Stimulated activated memory B cell treated with anti-CD40 and anti-IgM and Interleukin-4, amounts not matched to agents 10 μg/mL and 1 μg/mL and 100 μg/mL, for 72 hours (primary cell): ENCODE results near the gene FOLR1.

Source experiments
- ATAC-seq: fragments of 150-1000 bp; cut with Tn5 transposase; 2 replicates; pipeline ENCODE4 v1.10.0; 2021
- H3K27ac Mint-ChIP-seq: one replicate; pipeline ENCODE4 v1.8.0; 2022; ENCODE audit warnings: mild to moderate bottlenecking, mixed read lengths
- H3K27me3 Mint-ChIP-seq: one replicate; pipeline ENCODE4 v1.8.0; 2022; ENCODE audit warnings: mixed read lengths
- H3K36me3 Mint-ChIP-seq: one replicate; pipeline ENCODE4 v1.8.0; 2022; ENCODE audit warnings: mixed read lengths
- H3K4me1 Mint-ChIP-seq: one replicate; pipeline ENCODE4 v1.8.0; 2022; ENCODE audit warnings: mixed read lengths
- H3K4me3 Mint-ChIP-seq: one replicate; pipeline ENCODE4 v1.8.0; 2022; ENCODE audit warnings: mild to moderate bottlenecking, moderate library complexity, mixed read lengths
- H3K9me3 Mint-ChIP-seq: one replicate; pipeline ENCODE4 v1.8.0; 2022; ENCODE audit warnings: mixed read lengths

Gene FOLR1

GRCh38 chr11:72234920-72235319 lies 43.0 kb downstream of the FOLR1 start:
- H3K4me3 Mint-ChIP-seq: no peak overlapping the region

DNA sequence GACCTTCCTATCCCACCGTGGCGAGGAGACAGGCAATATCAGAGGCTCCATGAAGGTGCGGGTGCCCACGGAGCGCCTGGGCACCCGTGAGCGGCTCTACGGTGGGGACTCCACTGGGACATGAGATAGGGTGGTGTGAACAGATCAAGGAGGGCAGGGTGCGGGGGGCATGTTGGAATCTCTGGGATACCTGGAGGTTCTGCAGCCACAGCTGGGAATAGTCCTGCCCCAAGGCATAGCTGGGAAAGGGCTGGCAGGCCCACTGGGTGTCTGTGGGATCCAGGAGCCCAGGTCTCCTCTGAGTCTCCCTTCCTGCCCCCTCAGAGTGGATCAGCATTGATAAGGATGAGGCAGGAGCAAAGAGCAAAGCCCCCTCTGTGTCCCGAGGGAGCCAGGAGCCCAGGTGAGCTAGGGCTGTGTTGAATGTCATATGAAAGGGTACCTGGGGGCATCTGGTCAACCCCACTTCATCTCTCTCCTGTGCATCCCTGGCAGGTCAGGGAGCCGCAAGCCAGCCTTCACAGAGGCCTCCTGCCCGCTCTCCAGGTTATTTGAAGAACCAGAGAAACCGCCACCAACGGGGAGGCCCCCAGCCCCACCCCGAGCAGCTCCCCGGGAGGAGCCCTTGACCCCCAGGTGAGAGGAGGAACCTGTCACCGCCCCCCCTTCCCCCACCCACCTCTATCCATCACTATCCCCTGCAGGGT lies 43.6 kb downstream of the FOLR1 start:
- peaks cover 42% of the 10 kb centered on the region for H3K4me1 Mint-ChIP-seq
- H3K4me3 Mint-ChIP-seq: no peak overlapping the region
- peaks cover 14% of the 10 kb centered on the region for H3K27me3 Mint-ChIP-seq
- peaks cover 40% of the 10 kb centered on the region for H3K36me3 Mint-ChIP-seq
- no peaks in the 10 kb centered on the region for H3K9me3 Mint-ChIP-seq
- no peak overlapping the region for H3K27ac Mint-ChIP-seq
- no peak for ATAC-seq

More at GRCh38 chr11:72234920-72235319, 43.0 kb downstream of the FOLR1 start:
- no peaks in the 10 kb centered on the region for H3K9me3 Mint-ChIP-seq
- peaks cover 8% of the 10 kb centered on the region for H3K27me3 Mint-ChIP-seq
- H3K36me3 Mint-ChIP-seq: peaks cover 40% of the 10 kb centered on the region
- ATAC-seq: no peak
- H3K27ac Mint-ChIP-seq: peak overlapping the region; percentile 12
- peaks cover 37% of the 10 kb centered on the region for H3K4me1 Mint-ChIP-seq

DNA sequence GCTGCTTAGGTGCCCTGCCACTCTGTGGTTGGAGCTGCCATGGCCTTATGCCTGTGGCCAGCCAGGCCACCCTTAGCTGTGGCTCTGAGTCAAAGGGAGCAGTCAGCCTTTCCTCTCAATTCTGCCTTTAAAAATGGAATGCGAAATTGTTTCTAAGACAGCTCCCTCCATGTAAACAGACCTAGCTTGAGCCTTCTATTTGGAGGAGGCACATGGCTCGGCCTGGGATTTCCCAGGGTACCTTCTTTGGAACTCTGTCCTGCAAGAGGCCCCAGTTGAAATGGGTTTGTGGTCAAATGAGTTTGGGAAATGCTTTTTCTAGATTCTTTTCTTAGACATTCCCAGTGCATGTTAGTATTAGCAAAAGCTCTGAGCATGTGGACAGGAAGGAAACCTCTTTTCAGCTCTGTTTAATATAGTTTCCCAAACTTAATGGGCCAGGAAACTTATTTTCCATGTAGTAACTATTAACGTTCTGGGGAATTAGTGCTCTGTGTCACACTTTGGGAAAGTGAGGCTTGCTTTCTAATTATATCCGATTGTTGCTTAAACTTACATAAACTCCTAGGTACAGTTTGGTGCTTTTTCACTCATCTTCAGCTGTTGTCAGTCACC lies 44.2 kb downstream of the FOLR1 start:
- Mint-ChIP-seq H3K4me3 (no peak overlapping the region), H3K27ac (no peak overlapping the region)
- no peak for ATAC-seq

GRCh38 chr11:72236774-72237111 lies 44.8 kb downstream of the FOLR1 start:
- no peak for ATAC-seq
- Mint-ChIP-seq H3K4me1 (peaks cover 54% of the 10 kb centered on the region), H3K27ac (no peak overlapping the region), H3K27me3 (peaks cover 26% of the 10 kb centered on the region), H3K4me3 (no peak overlapping the region), H3K36me3 (peaks cover 34% of the 10 kb centered on the region), H3K9me3 (no peaks in the 10 kb centered on the region)

More for the DNA sequence above, 44.2 kb downstream of the FOLR1 start:
- Mint-ChIP-seq H3K27me3 (peaks cover 21% of the 10 kb centered on the region), H3K9me3 (no peaks in the 10 kb centered on the region), H3K36me3 (peaks cover 36% of the 10 kb centered on the region), H3K4me1 (peaks cover 49% of the 10 kb centered on the region)

- Mint-ChIP-seq H3K4me3 (no peak overlapping the region), H3K4me1 (peaks cover 58% of the 10 kb centered on the region), H3K27ac (no peak overlapping the region), H3K36me3 (peaks cover 31% of the 10 kb centered on the region), H3K27me3 (peaks cover 32% of the 10 kb centered on the region), H3K9me3 (no peaks in the 10 kb centered on the region)
- no peak for ATAC-seq
Observed at GRCh38 chr11:72237112-72237931, 45.4 kb downstream of the FOLR1 start.

GRCh38 chr11:72238040-72238450 lies 46.1 kb downstream of the FOLR1 start:
- H3K4me3 Mint-ChIP-seq: no peak overlapping the region
- peaks cover 24% of the 10 kb centered on the region for H3K36me3 Mint-ChIP-seq
- no peaks in the 10 kb centered on the region for H3K9me3 Mint-ChIP-seq
- no peak for ATAC-seq
- H3K27ac Mint-ChIP-seq: no peak overlapping the region
- peaks cover 39% of the 10 kb centered on the region for H3K27me3 Mint-ChIP-seq
- peaks cover 52% of the 10 kb centered on the region for H3K4me1 Mint-ChIP-seq

- Mint-ChIP-seq H3K36me3 (peaks cover 24% of the 10 kb centered on the region), H3K9me3 (peaks cover 4% of the 10 kb centered on the region), H3K27ac (no peak overlapping the region), H3K4me3 (no peak overlapping the region), H3K27me3 (peaks cover 46% of the 10 kb centered on the region), H3K4me1 (peaks cover 51% of the 10 kb centered on the region)
- ATAC-seq: no peak
Observed at GRCh38 chr11:72238492-72239312, 46.8 kb downstream of the FOLR1 start.

DNA sequence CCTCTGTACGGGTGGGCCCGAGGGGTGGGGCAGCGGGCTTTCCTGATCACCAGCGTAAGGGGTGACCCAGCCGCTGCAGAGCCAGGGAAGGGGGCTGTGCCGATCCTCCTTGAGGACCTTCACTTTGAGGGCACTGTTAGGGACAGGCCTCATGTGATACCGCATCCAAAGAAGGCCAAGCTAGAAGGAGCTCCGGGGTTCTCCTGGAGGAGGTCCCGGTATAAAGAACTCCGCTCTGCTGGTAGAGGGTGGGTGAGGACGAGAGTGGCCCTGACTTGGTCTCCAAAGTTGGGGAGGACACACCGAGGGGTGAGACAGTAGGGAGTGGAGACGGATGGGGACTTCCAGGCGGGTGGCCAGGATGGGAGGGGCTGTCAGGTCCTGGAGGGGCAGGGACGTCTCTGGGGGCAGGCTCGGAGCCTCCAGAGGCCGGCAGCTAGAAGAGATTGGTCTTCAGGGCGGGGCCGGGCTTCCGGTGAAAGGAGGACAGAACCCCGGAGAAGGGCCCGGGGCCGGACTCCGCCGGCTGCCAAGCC lies 47.4 kb downstream of the FOLR1 start:
- peaks cover 45% of the 10 kb centered on the region for H3K4me1 Mint-ChIP-seq
- peaks cover 4% of the 10 kb centered on the region for H3K9me3 Mint-ChIP-seq
- ATAC-seq: peak; percentile 28
- peaks cover 47% of the 10 kb centered on the region for H3K27me3 Mint-ChIP-seq
- H3K27ac Mint-ChIP-seq: no peak overlapping the region
- peaks cover 17% of the 10 kb centered on the region for H3K36me3 Mint-ChIP-seq
- H3K4me3 Mint-ChIP-seq: peak overlapping the region; percentile 76

DNA sequence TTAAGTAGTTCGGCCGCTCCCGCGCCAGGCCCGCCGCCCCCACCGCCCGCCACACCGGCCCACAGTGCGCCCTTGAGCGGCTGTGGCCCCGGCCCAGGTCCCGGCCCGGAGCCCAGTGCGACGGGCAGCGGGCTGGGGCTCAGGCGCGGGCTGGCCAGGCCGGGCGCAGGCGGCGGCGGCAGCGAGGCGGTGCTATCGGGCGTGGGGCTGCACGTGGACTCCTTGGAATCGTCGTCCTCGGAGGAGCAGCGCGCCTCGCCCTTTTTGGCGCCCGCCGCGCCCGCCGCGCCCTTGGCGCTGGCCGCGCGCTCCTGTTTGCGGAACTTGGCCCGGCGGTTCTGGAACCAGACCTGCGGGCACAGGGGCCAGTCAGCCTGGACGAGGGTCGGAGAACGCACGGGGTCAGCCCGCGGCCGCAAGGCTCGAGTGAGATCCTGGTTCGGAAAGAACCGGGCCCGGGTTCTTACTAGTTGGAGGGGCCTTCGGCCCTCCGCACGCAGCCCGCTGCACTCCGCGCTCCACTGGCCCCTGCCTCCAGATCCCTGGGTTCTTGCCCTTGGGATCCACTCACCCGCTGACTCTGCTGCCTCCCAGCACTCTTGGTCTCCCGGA lies 48.0 kb downstream of the FOLR1 start:
- Mint-ChIP-seq H3K4me3 (peak overlapping the region; percentile 76), H3K9me3 (peaks cover 4% of the 10 kb centered on the region), H3K36me3 (peaks cover 14% of the 10 kb centered on the region), H3K27me3 (peaks cover 47% of the 10 kb centered on the region), H3K27ac (peak overlapping the region; percentile 25), H3K4me1 (peaks cover 46% of the 10 kb centered on the region)
- ATAC-seq: peak; percentile 9

DNA sequence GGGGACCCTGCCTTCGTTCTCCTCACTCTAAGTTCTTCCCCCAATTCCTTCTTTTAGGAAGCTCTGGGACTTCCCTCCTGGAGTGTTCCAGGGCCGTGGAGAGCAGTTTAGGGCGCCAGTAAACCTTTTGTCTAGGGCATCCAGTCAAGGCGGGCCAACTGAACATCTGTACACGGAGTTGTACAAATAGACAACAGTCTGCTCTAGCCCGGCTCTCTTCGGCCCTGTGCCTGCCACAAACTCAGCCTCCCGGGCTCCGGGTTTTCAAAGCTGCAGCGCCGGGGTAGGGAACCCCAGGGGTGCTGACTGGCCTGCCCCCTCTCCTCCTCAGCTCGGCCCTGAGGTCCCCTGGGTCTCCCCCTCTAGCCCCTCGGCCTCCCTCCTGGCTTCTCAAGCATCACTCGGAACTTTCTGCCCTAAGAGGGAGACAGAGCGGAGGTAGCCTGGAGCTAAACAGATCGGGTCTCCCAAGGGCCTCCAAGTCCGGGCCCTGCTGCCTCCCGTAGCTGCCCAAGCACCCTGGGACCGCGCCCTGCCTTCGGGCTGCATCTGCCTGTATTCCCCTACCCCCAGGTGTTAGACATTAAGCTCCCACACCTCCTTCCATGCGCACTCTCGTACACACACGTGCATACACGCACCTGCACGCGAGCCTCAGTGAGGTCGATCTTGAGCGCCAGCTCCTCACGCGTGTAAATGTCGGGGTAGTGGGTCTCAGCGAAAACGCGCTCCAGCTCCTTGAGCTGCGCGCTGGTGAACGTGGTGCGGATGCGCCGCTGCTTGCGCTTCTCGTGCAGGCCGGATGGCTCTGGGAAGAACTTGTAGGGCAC lies 48.7 kb downstream of the FOLR1 start:
- H3K27me3 Mint-ChIP-seq: peaks cover 47% of the 10 kb centered on the region
- H3K36me3 Mint-ChIP-seq: peaks cover 9% of the 10 kb centered on the region
- H3K9me3 Mint-ChIP-seq: peaks cover 4% of the 10 kb centered on the region
- peak; percentile 32 for ATAC-seq
- peak overlapping the region; percentile 25 for H3K27ac Mint-ChIP-seq
- H3K4me3 Mint-ChIP-seq: peak overlapping the region; percentile 66
- H3K4me1 Mint-ChIP-seq: peaks cover 47% of the 10 kb centered on the region

- no peak overlapping the region for H3K27ac Mint-ChIP-seq
Observed at GRCh38 chr11:72241291-72241781, 49.4 kb downstream of the FOLR1 start.

GRCh38 chr11:72242141-72242540 lies 50.2 kb downstream of the FOLR1 start:
- H3K9me3 Mint-ChIP-seq: peaks cover 4% of the 10 kb centered on the region
- H3K4me1 Mint-ChIP-seq: peaks cover 47% of the 10 kb centered on the region
- no peak overlapping the region for H3K4me3 Mint-ChIP-seq
- peaks cover 2% of the 10 kb centered on the region for H3K36me3 Mint-ChIP-seq
- ATAC-seq: no peak
- peaks cover 47% of the 10 kb centered on the region for H3K27me3 Mint-ChIP-seq
- H3K27ac Mint-ChIP-seq: no peak overlapping the region

More at GRCh38 chr11:72241291-72241781, 49.4 kb downstream of the FOLR1 start:
- Mint-ChIP-seq H3K27me3 (peaks cover 47% of the 10 kb centered on the region), H3K9me3 (peaks cover 4% of the 10 kb centered on the region), H3K4me1 (peaks cover 47% of the 10 kb centered on the region), H3K4me3 (no peak overlapping the region), H3K36me3 (peaks cover 9% of the 10 kb centered on the region)
- ATAC-seq: no peak

- ATAC-seq: no peak
- Mint-ChIP-seq H3K4me3 (no peak overlapping the region), H3K27ac (no peak overlapping the region), H3K9me3 (peaks cover 4% of the 10 kb centered on the region), H3K4me1 (peaks cover 47% of the 10 kb centered on the region), H3K36me3 (no peaks in the 10 kb centered on the region), H3K27me3 (peaks cover 47% of the 10 kb centered on the region)
Observed at GRCh38 chr11:72243173-72244059, 51.5 kb downstream of the FOLR1 start.
